Thyroid gland (tissue), 4 donors: ENCODE results near the gene FAM78A.

Source experiments
- CTCF ChIP-seq, 6 experiments: fragments of 200-600 bp in 3 of 6; fragments of 450-650 bp in 3 of 6; sonication (generic) in 3 of 6; IDR thresholded peaks; one replicate each; pipeline ENCODE4 v1.5.1; 2016 to 2019; ENCODE audit warnings: antibody characterized with exemption in 6 of 6, mild to moderate bottlenecking in 2 of 6, inconsistent platforms in 1 of 6, moderate library complexity in 1 of 6
- POLR2A ChIP-seq, 2 donors: fragments of 450-650 bp; IDR thresholded peaks; one replicate each; pipeline ENCODE4 v1.6.1; 2017; ENCODE audit warnings: antibody characterized with exemption in 2 of 2, mild to moderate bottlenecking in 2 of 2, moderate library complexity in 1 of 2

GRCh38 chr9:131282688-131283422 is 6.5 kb upstream of the FAM78A start:
- TF ChIP-seq CTCF (IDR thresholded peaks at IDR 0.05) (no peak), POLR2A (IDR thresholded peaks at IDR 0.05) (no peak)
